ENCODE results near the gene POM121C. TPM values are rescaled to one million over a fixed set of nuclear protein-coding genes. Genes with fewer than 3 reads are reported as not detected.
A peak's percentile ranks its signal among the peaks of the same experiment; 100 is the strongest.
"Not testable (repeated sequence)": the region's sequence is repeated elsewhere in the genome, so short reads cannot be mapped to it uniquely, and the experiment has no call there.

The POM121C gene
- total and polyA plus RNA-seq, 10 of the 15 experiments (the other 5 are each of a cell fraction or from before 2014, with no cell fraction given) = 6.3 to 62.8 (median 17.1) TPM

GRCh38 chr7:75442465-75443111 is 43.5 kb downstream of the POM121C start:
- FAIRE-seq = peak; percentile 86
- H4K20me1 ChIP-seq (ENCODE audit: control insufficient read depth, insufficient read depth); CTCF ChIA-PET; H3K9me3 ChIP-seq (replicated peaks; ENCODE audit: control insufficient read depth, insufficient read depth, low read length); DNase-seq (ENCODE audit: low read depth, low spot score); H3K79me2 ChIP-seq (ENCODE audit: control insufficient read depth, insufficient read depth, low read length); POLR2A ChIA-PET; H3K27me3 ChIP-seq (replicated peaks in 1 of 2; ENCODE audit: control insufficient read depth in 2 of 2, insufficient read depth in 2 of 2, low read length in 1 of 2); intact Hi-C loops (cut with micrococcal nuclease; ENCODE audit: unreplicated experiment); H3K27ac ChIP-seq (ENCODE audit: control insufficient read depth, insufficient read depth); BruUV-seq (replicated peaks); in situ Hi-C loops (cut with MboI); RAD21 ChIA-PET (ENCODE audit: unreplicated experiment); H3K36me3 ChIP-seq (ENCODE audit: control insufficient read depth in 2 of 2, insufficient read depth in 2 of 2, low read length in 1 of 2); SMC1A ChIA-PET (ENCODE audit: uncharacterized antibody, unreplicated experiment); H3K4me1 ChIP-seq (ENCODE audit: control insufficient read depth, insufficient read depth, low read length): not testable (repeated sequence)
- under 1% methylated on average over 33 of the region's 76 CpGs for WGBS (ENCODE audit: insufficient coverage, insufficient replicate concordance, low lambda C conversion rate, missing lambda C conversion rate)
- peak overlapping the region; percentile 62 for H3K9ac ChIP-seq (ENCODE audit: control insufficient read depth, insufficient read depth, low read length)
- ATAC-seq = peak; percentile 92
- 0 out of 2 replicates have a peak overlapping the region, but pooled peaks have one; percentile 17 for H3K4me2 ChIP-seq (ENCODE audit: control insufficient read depth, insufficient read depth)
- peak overlapping the region; percentile 71 for H3K4me3 ChIP-seq
- TF ChIP-seq CREB1 (IDR thresholded peaks at IDR 0.05; ENCODE audit: low read depth) (peak; percentile 75), DPF2 (IDR thresholded peaks at IDR 0.05) (0 out of 2 replicates have a peak, but pooled peaks have one; percentile 44), CREM (IDR thresholded peaks at IDR 0.05; ENCODE audit: low read depth) (0 out of 2 replicates have a peak, but pooled peaks have one; percentile 31), ZNF687 (IDR thresholded peaks at IDR 0.05) (peak; percentile 65; the same call in 1 of the 2 replicates), NR2F1 (conservative IDR thresholded peaks at IDR 0.05) (0 out of 2 replicates have a peak, but pooled peaks have one; percentile 31), LARP7 (IDR thresholded peaks at IDR 0.05) (peak; percentile 73; the same call in 1 of the 2 replicates), POLR2A (IDR thresholded peaks at IDR 0.05; ENCODE audit: low read depth, low read length) (0 out of 2 replicates have a peak, but pooled peaks have one; percentile 31), NKRF (conservative IDR thresholded peaks at IDR 0.05) (peak; percentile 86), BHLHE40 (IDR thresholded peaks at IDR 0.05; ENCODE audit: borderline replicate concordance in 1 of 2, low read depth in 2 of 2, low read length in 1 of 2) (peak in 1 of 2 experiments; percentile 50; a peak in 2 of 4 replicates), GATAD2B (conservative IDR thresholded peaks at IDR 0.05; ENCODE audit: low read depth) (peak; percentile 42; the same call in 1 of the 2 replicates), BACH1 (IDR thresholded peaks at IDR 0.05; ENCODE audit: borderline replicate concordance) (peak; percentile 97), IKZF1 (conservative IDR thresholded peaks at IDR 0.05) (peak; percentile 31; the same call in 1 of the 2 replicates)
- H2AFZ ChIP-seq (ENCODE audit: control insufficient read depth, low read depth, low read length) = 0 out of 2 replicates have a peak overlapping the region, but pooled peaks have one; percentile 23

- RAD21 ChIA-PET (ENCODE audit: unreplicated experiment); DNase-seq (ENCODE audit: low read depth, low spot score); H3K9ac ChIP-seq (ENCODE audit: control insufficient read depth, insufficient read depth, low read length); POLR2A ChIA-PET; BruUV-seq (replicated peaks); FAIRE-seq; H4K20me1 ChIP-seq (ENCODE audit: control insufficient read depth, insufficient read depth); H3K9me3 ChIP-seq (replicated peaks; ENCODE audit: control insufficient read depth, insufficient read depth, low read length); H3K4me2 ChIP-seq (ENCODE audit: control insufficient read depth, insufficient read depth); H3K79me2 ChIP-seq (ENCODE audit: control insufficient read depth, insufficient read depth, low read length); H3K27ac ChIP-seq (ENCODE audit: control insufficient read depth, insufficient read depth); SMC1A ChIA-PET (ENCODE audit: uncharacterized antibody, unreplicated experiment); H3K27me3 ChIP-seq (replicated peaks in 1 of 2; ENCODE audit: control insufficient read depth in 2 of 2, insufficient read depth in 2 of 2, low read length in 1 of 2); CTCF ChIA-PET; H3K4me1 ChIP-seq (ENCODE audit: control insufficient read depth, insufficient read depth, low read length); intact Hi-C loops (cut with micrococcal nuclease; ENCODE audit: unreplicated experiment); in situ Hi-C loops (cut with MboI); H2AFZ ChIP-seq (ENCODE audit: control insufficient read depth, low read depth, low read length); H3K36me3 ChIP-seq (ENCODE audit: control insufficient read depth in 2 of 2, insufficient read depth in 2 of 2, low read length in 1 of 2): not testable (repeated sequence)
- peak overlapping the region; percentile 41; the same call in 1 of the 2 replicates for H3K4me3 ChIP-seq
- peak; percentile 70 for ATAC-seq
- WGBS (ENCODE audit: insufficient coverage, insufficient replicate concordance, low lambda C conversion rate, missing lambda C conversion rate) = 0% methylated on average over 5 of the region's 37 CpGs
Measured at GRCh38 chr7:75442101-75442464, 44.0 kb downstream of the POM121C start.
